ENCODE data around the gene CDH4. TPM values are rescaled to one million over a fixed set of nuclear protein-coding genes. Genes with fewer than 3 reads are reported as not detected.

Gene CDH4
- total RNA-seq, 2 donors from 2014 or later: 0.05 to 2.2 TPM

DNA sequence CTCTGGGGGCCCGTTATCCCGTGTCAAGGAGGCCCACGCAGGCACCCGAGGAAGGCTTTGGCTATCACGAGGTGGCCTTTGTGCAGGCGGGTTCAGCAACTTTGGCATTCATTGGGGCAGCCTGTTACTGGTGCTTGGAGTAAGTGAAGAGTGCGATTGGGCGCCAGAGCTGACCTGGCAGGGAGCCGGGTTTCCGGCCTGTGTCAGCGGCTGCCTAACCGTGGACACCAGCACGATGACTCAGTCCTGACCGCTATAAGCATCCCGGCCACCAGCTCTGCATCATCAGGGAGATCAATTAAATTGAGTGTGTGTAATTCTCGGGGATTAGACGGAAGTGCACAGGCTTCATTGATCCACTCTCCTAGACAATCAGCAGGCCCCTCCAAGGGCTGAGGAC, 45.9 kb downstream of the CDH4 start:
- no peak for TF ChIP-seq POLR2A (IDR thresholded peaks at IDR 0.05)
- TF ChIP-seq CTCF (IDR thresholded peaks at IDR 0.05): no peak
- TF ChIP-seq POLR2AphosphoS5 (IDR thresholded peaks at IDR 0.05): no peak
- no peaks in the 10 kb centered on the region for H3K4me1 ChIP-seq (replicated peaks)
- no peaks in the 10 kb centered on the region for H3K9me3 ChIP-seq
- DNase-seq (ENCODE audit: low spot score): no peak
- H3K27me3 ChIP-seq (replicated peaks; ENCODE audit: insufficient read depth): no peaks in the 10 kb centered on the region
- no peaks in the 10 kb centered on the region for H3K36me3 ChIP-seq
- H3K4me3 ChIP-seq: no peak overlapping the region
- H3K27ac ChIP-seq: no peak overlapping the region
- intact Hi-C loops (cut with DNase I): no loop called here
- WGBS: 92% methylated on average over 13 of the region's 17 CpGs

DNA sequence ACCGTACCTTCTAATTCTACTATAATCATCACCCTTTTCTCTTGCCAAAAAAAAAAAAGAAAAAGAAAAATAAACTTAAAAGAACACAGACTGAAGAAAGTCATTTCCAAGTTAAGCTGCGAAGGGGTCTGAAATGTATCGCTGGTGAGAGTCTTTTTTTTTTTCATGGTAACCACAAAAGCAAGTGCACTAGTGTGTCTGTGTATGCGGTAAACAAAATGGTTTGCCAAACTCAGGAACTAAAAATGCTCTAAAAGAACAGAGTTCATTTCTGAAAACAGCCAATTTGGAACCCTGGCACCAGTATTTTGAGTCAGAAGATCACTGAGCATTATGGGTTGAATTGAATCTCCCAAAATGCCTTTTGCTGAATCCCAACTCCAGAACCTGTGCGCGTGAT, 46.6 kb downstream of the CDH4 start:
- Histone ChIP-seq H3K27me3 (replicated peaks; ENCODE audit: insufficient read depth) (no peaks in the 10 kb centered on the region), H3K4me3 (no peak overlapping the region), H3K9me3 (no peaks in the 10 kb centered on the region), H3K36me3 (no peaks in the 10 kb centered on the region), H3K27ac (no peak overlapping the region), H3K4me1 (replicated peaks) (no peaks in the 10 kb centered on the region)
- intact Hi-C loops (cut with DNase I): no loop called here
- 59% methylated on average over 6 of the region's 6 CpGs for WGBS
- no peak for DNase-seq (ENCODE audit: low spot score)
- TF ChIP-seq POLR2A (IDR thresholded peaks at IDR 0.05): no peak
- TF ChIP-seq CTCF (IDR thresholded peaks at IDR 0.05): no peak
- TF ChIP-seq POLR2AphosphoS5 (IDR thresholded peaks at IDR 0.05): no peak

GRCh38 chr20:61299104-61299503, 47.0 kb downstream of the CDH4 start:
- Histone ChIP-seq H3K27ac (no peak overlapping the region), H3K4me3 (no peak overlapping the region), H3K9me3 (no peaks in the 10 kb centered on the region), H3K27me3 (replicated peaks; ENCODE audit: insufficient read depth) (no peaks in the 10 kb centered on the region), H3K36me3 (no peaks in the 10 kb centered on the region), H3K4me1 (replicated peaks) (no peaks in the 10 kb centered on the region)
- intact Hi-C loops (cut with DNase I): no loop called here
- no peak for TF ChIP-seq CTCF (IDR thresholded peaks at IDR 0.05)
- TF ChIP-seq POLR2A (IDR thresholded peaks at IDR 0.05): no peak
- TF ChIP-seq POLR2AphosphoS5 (IDR thresholded peaks at IDR 0.05): no peak
- no peak for DNase-seq (ENCODE audit: low spot score)
- WGBS: 70% methylated on average over 11 of the region's 11 CpGs

- Histone ChIP-seq H3K4me1 (replicated peaks) (no peaks in the 10 kb centered on the region), H3K36me3 (no peaks in the 10 kb centered on the region), H3K9me3 (no peaks in the 10 kb centered on the region), H3K27ac (no peak overlapping the region), H3K4me3 (no peak overlapping the region), H3K27me3 (replicated peaks; ENCODE audit: insufficient read depth) (no peaks in the 10 kb centered on the region)
- DNase-seq (ENCODE audit: low spot score): no peak
- intact Hi-C loops (cut with DNase I): no loop called here
- TF ChIP-seq POLR2A (IDR thresholded peaks at IDR 0.05) (no peak), POLR2AphosphoS5 (IDR thresholded peaks at IDR 0.05) (no peak), CTCF (IDR thresholded peaks at IDR 0.05) (no peak)
- 5% methylated on average over 7 of the region's 7 CpGs for WGBS
Measured at GRCh38 chr20:61299618-61300017, 47.6 kb downstream of the CDH4 start.

DNA sequence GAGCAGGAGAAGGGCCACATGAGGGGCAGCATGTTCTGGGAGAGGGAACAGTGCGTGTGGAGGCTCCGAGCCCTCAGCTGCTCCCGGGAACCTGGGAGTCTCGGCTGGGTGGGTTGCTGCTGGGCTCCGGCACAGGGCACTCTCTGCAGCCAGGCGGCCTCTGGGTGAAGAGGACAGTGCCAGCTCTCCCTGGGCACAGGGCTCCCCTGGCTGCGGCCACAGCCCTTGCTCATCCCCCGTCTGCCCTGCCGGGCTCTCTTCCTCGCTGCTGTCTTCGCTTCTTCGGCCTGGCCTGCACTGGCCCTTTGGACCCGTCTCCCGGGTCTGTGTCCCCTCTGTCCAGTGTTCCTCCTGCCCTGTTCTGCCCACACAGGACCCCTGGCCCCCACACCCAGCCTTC, 48.2 kb downstream of the CDH4 start:
- intact Hi-C loops (cut with DNase I): no loop called here

More for the DNA sequence above, 48.2 kb downstream of the CDH4 start:
- Histone ChIP-seq H3K4me1 (replicated peaks) (no peaks in the 10 kb centered on the region), H3K27me3 (replicated peaks; ENCODE audit: insufficient read depth) (no peaks in the 10 kb centered on the region), H3K9me3 (no peaks in the 10 kb centered on the region), H3K27ac (no peak overlapping the region), H3K4me3 (no peak overlapping the region), H3K36me3 (no peaks in the 10 kb centered on the region)
- 82% methylated on average over 13 of the region's 14 CpGs for WGBS
- no peak for DNase-seq (ENCODE audit: low spot score)
- TF ChIP-seq CTCF (IDR thresholded peaks at IDR 0.05) (no peak), POLR2A (IDR thresholded peaks at IDR 0.05) (no peak), POLR2AphosphoS5 (IDR thresholded peaks at IDR 0.05) (no peak)

Data from prostate gland (tissue), 2 donors.